ENCODE results near the gene ZNF726. TPM values are rescaled to one million over a fixed set of nuclear protein-coding genes. Genes with fewer than 3 reads are reported as not detected.
A peak's percentile ranks its signal among the peaks of the same experiment; 100 is the strongest.
"Not testable (repeated sequence)": the region's sequence is repeated elsewhere in the genome, so short reads cannot be mapped to it uniquely, and the experiment has no call there.

ZNF726 gene
- total RNA-seq = under 1 TPM; 0.27 to 0.63 TPM

- TF ChIP-seq CTCF (IDR thresholded peaks at IDR 0.05) = no peak
- Histone ChIP-seq H3K4me3 (peak within 1 kb of the TSS; percentile 82), H3K27me3 (replicated peaks; ENCODE audit: insufficient read depth) (no peaks in the 10 kb centered on the region), H3K27ac (no peak within 1 kb of the TSS), H3K4me1 (ENCODE audit: control insufficient read depth in 1 of 2, low read depth in 2 of 2) (no peaks in the 10 kb centered on the region), H3K36me3 (no peaks in the 10 kb centered on the region), H3K9me3 (no peaks in the 10 kb centered on the region)
- peak; percentile 89 for ATAC-seq (ENCODE audit: insufficient number of reproducible peaks, low FRiP score, low read depth)
- DNase-seq (ENCODE audit: low spot score) = peak; percentile 26
Measured at GRCh38 chr19:23914402-23915286, at the start of gene ZNF726. Gene ZNF726 (plus strand): TSS chr19:23914886. CDS start chr19:23914995, 109 bp downstream.

DNA sequence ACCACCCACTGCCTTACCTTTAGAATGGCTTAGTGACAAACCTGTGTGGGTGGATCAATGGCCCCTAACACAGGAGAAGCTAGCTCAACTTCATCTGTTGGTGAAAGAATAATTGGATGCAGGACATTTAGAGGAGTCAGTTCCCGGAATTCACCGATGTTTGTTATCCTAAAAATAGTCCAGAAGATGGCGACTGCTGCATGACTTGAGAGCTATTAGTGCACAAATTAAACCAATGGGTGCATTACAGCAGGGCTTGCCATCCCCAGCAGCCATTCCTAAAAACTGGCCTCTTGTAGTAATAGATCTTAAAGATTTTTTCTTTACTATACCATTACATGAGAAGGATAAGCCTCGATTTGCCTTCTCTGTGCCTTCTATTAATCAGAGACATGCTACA lies 46.8 kb upstream of the ZNF726 start:
- no peaks in the 10 kb centered on the region for H3K36me3 ChIP-seq
- DNase-seq (ENCODE audit: low spot score) (no peak), ATAC-seq (ENCODE audit: insufficient number of reproducible peaks, low FRiP score, low read depth) (no peak)
- H3K4me3 ChIP-seq = no peak overlapping the region
- H3K27ac ChIP-seq = no peak overlapping the region
- no peaks in the 10 kb centered on the region for H3K4me1 ChIP-seq (ENCODE audit: control insufficient read depth in 1 of 2, low read depth in 2 of 2)
- no peak for TF ChIP-seq CTCF (IDR thresholded peaks at IDR 0.05)
- H3K9me3 ChIP-seq = no peaks in the 10 kb centered on the region
- H3K27me3 ChIP-seq (replicated peaks; ENCODE audit: insufficient read depth) = no peaks in the 10 kb centered on the region

- no peaks in the 10 kb centered on the region for H3K36me3 ChIP-seq
- no peaks in the 10 kb centered on the region for H3K4me1 ChIP-seq (ENCODE audit: control insufficient read depth in 1 of 2, low read depth in 2 of 2)
- no peak overlapping the region for H3K4me3 ChIP-seq
- TF ChIP-seq CTCF (IDR thresholded peaks at IDR 0.05) = no peak
- no peak overlapping the region for H3K27ac ChIP-seq
- no peaks in the 10 kb centered on the region for H3K27me3 ChIP-seq (replicated peaks; ENCODE audit: insufficient read depth)
- ATAC-seq (ENCODE audit: insufficient number of reproducible peaks, low FRiP score, low read depth) = no peak
- no peak for DNase-seq (ENCODE audit: low spot score)
- H3K9me3 ChIP-seq = no peaks in the 10 kb centered on the region
Measured at GRCh38 chr19:23868630-23869029, 46.1 kb upstream of the ZNF726 start.

GRCh38 chr19:23872282-23872919 lies 42.3 kb upstream of the ZNF726 start:
- no peak for TF ChIP-seq CTCF (IDR thresholded peaks at IDR 0.05)
- Histone ChIP-seq H3K27ac (no peak overlapping the region), H3K9me3 (no peaks in the 10 kb centered on the region), H3K4me1 (ENCODE audit: control insufficient read depth in 1 of 2, low read depth in 2 of 2) (no peaks in the 10 kb centered on the region), H3K36me3 (no peaks in the 10 kb centered on the region), H3K27me3 (replicated peaks; ENCODE audit: insufficient read depth) (no peaks in the 10 kb centered on the region), H3K4me3 (no peak overlapping the region)
- DNase-seq (ENCODE audit: low spot score) (no peak), ATAC-seq (ENCODE audit: insufficient number of reproducible peaks, low FRiP score, low read depth) (no peak)

- H3K27me3 ChIP-seq (replicated peaks; ENCODE audit: insufficient read depth) = no peaks in the 10 kb centered on the region
- no peak overlapping the region for H3K4me3 ChIP-seq
- no peak overlapping the region for H3K27ac ChIP-seq
- no peaks in the 10 kb centered on the region for H3K36me3 ChIP-seq
- TF ChIP-seq CTCF (IDR thresholded peaks at IDR 0.05) = no peak
- H3K9me3 ChIP-seq = no peaks in the 10 kb centered on the region
- DNase-seq (ENCODE audit: low spot score) (no peak), ATAC-seq (ENCODE audit: insufficient number of reproducible peaks, low FRiP score, low read depth) (no peak)
- no peaks in the 10 kb centered on the region for H3K4me1 ChIP-seq (ENCODE audit: control insufficient read depth in 1 of 2, low read depth in 2 of 2)
Measured at GRCh38 chr19:23876261-23876660, 38.4 kb upstream of the ZNF726 start.

DNA sequence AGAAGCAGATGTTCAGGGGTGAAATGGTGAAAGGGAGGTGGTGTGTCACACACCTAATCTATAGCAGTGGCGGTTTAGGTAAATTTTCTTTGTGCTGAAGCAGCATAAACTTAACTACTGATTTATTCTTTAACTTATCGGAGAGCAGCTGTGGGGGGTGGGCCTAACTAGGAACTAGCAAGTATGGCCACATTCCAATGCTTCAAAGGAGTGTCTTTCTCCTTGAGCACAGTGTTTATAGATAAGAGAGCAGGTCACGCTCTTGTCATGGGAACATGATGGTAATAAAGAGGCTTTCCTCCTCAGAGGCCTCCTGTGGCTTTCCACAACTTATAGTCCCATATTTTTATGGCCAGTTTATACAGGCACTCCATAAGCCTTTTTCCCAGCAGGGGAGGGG lies 37.9 kb upstream of the ZNF726 start:
- not testable (repeated sequence) for H3K9me3 ChIP-seq; H3K4me1 ChIP-seq (ENCODE audit: control insufficient read depth in 1 of 2, low read depth in 2 of 2); H3K36me3 ChIP-seq; ATAC-seq (ENCODE audit: insufficient number of reproducible peaks, low FRiP score, low read depth); H3K4me3 ChIP-seq; H3K27ac ChIP-seq; H3K27me3 ChIP-seq (replicated peaks; ENCODE audit: insufficient read depth); DNase-seq (ENCODE audit: low spot score)
